HEK293 (cell line): Measurements from ENCODE around the gene FLT3LG.

Experiments used
- ATF2 ChIP-seq: fragments of 450-650 bp; formaldehyde crosslinking; IDR thresholded peaks from 2 replicates; pipeline ENCODE4 v1.5.1; 2016; ENCODE audit warnings: missing biosample characterization, missing genetic modification characterization, low read depth
- BCL11B ChIP-seq: fragments of 450-650 bp; formaldehyde crosslinking; IDR thresholded peaks from 2 replicates; pipeline ENCODE4 v1.5.1; 2016; ENCODE audit warnings: low read depth, missing biosample characterization, missing genetic modification characterization
- EGR2 ChIP-seq: fragments of 450-650 bp; formaldehyde crosslinking; IDR thresholded peaks from 2 replicates; pipeline ENCODE4 v1.5.1; 2016; ENCODE audit warnings: low read depth, missing biosample characterization, missing genetic modification characterization
- HOXC10 ChIP-seq: sonication (generic); formaldehyde crosslinking; IDR thresholded peaks from 2 replicates; pipeline ENCODE4 v1.8.1; 2023; ENCODE audit warnings: mild to moderate bottlenecking, missing genetic modification reagents
- KLF10 ChIP-seq: fragments of 450-650 bp; IDR thresholded peaks from 2 replicates; pipeline ENCODE4 v1.5.1; 2018; ENCODE audit warnings: missing biosample characterization, mild to moderate bottlenecking, missing genetic modification characterization
- KLF16 ChIP-seq: fragments of 450-650 bp; formaldehyde crosslinking; IDR thresholded peaks from 2 replicates; pipeline ENCODE4 v1.5.1; 2017; ENCODE audit warnings: missing biosample characterization, missing genetic modification characterization
- PBX3 ChIP-seq: sonication (generic); formaldehyde crosslinking; IDR thresholded peaks from 2 replicates; pipeline ENCODE4 v1.8.1; 2022; ENCODE audit warnings: mild to moderate bottlenecking, moderate library complexity, missing genetic modification reagents
- SCRT2 ChIP-seq: fragments of 450-650 bp; formaldehyde crosslinking; IDR thresholded peaks from 2 replicates; pipeline ENCODE4 v1.5.1; 2016; ENCODE audit warnings: missing biosample characterization, missing genetic modification characterization
- SP3 ChIP-seq: fragments of 450-650 bp; formaldehyde crosslinking; IDR thresholded peaks from 2 replicates; pipeline ENCODE4 v1.5.1; 2016; ENCODE audit warnings: missing biosample characterization, missing genetic modification characterization
- ZBTB1 ChIP-seq: fragments of 450-650 bp; formaldehyde crosslinking; IDR thresholded peaks from 2 replicates; pipeline ENCODE4 v1.5.1; 2016; ENCODE audit warnings: missing biosample characterization, missing genetic modification characterization
- ZBTB10 ChIP-seq: fragments of 450-650 bp; formaldehyde crosslinking; IDR thresholded peaks from 2 replicates; pipeline ENCODE4 v1.5.1; 2016; ENCODE audit warnings: missing biosample characterization, missing genetic modification characterization
- ZBTB21 ChIP-seq: fragments of 450-650 bp; formaldehyde crosslinking; IDR thresholded peaks from 2 replicates; pipeline ENCODE4 v1.5.1; 2017; ENCODE audit warnings: missing biosample characterization, missing genetic modification characterization
- ZEB2 ChIP-seq: fragments of 450-650 bp; formaldehyde crosslinking; IDR thresholded peaks from 2 replicates; pipeline ENCODE4 v1.5.1; 2016; ENCODE audit warnings: missing biosample characterization, missing genetic modification characterization
- ZFP41 ChIP-seq: fragments of 450-650 bp; formaldehyde crosslinking; IDR thresholded peaks from 2 replicates; pipeline ENCODE4 v1.5.1; 2016; ENCODE audit warnings: missing biosample characterization, missing genetic modification characterization, borderline replicate concordance
- ZNF174 ChIP-seq: fragments of 450-650 bp; formaldehyde crosslinking; IDR thresholded peaks from 2 replicates; pipeline ENCODE4 v1.5.0; 2017; ENCODE audit warnings: missing biosample characterization, mild to moderate bottlenecking, missing genetic modification characterization
- ZNF302 ChIP-seq: fragments of 450-650 bp; formaldehyde crosslinking; IDR thresholded peaks from 2 replicates; pipeline ENCODE4 v1.5.1; 2016; ENCODE audit warnings: missing biosample characterization, missing genetic modification characterization, low read depth
- ZNF510 ChIP-seq: fragments of 450-650 bp; formaldehyde crosslinking; IDR thresholded peaks from 2 replicates; pipeline ENCODE4 v1.5.1; 2018; ENCODE audit warnings: mild to moderate bottlenecking, missing genetic modification characterization, missing biosample characterization; ENCODE audit not compliant: insufficient replicate concordance
- ZNF777 ChIP-seq: fragments of 450-650 bp; formaldehyde crosslinking; IDR thresholded peaks from 2 replicates; pipeline ENCODE4 v1.5.1; 2017; ENCODE audit warnings: missing biosample characterization, missing genetic modification characterization, borderline replicate concordance
- ZXDB ChIP-seq: fragments of 450-650 bp; formaldehyde crosslinking; IDR thresholded peaks from 2 replicates; pipeline ENCODE4 v1.5.1; 2016; ENCODE audit warnings: missing biosample characterization, missing genetic modification characterization
- TF ChIP-seq, protein P1 (sequence below): IDR thresholded peaks from 2 replicates; pipeline ENCODE4 v1.6.1; 2011; ENCODE audit warnings: mild to moderate bottlenecking, low read depth, low read length, borderline replicate concordance
- TF ChIP-seq, protein P2 (sequence below): fragments of 450-650 bp; formaldehyde crosslinking; IDR thresholded peaks from 2 replicates; pipeline ENCODE4 v1.5.1; 2016; ENCODE audit warnings: missing biosample characterization, missing genetic modification characterization
- TF ChIP-seq, protein P3 (sequence below): fragments of 450-650 bp; formaldehyde crosslinking; IDR thresholded peaks from 2 replicates; pipeline ENCODE4 v1.5.1; 2016; ENCODE audit warnings: missing biosample characterization, missing genetic modification characterization

Gene FLT3LG

DNA sequence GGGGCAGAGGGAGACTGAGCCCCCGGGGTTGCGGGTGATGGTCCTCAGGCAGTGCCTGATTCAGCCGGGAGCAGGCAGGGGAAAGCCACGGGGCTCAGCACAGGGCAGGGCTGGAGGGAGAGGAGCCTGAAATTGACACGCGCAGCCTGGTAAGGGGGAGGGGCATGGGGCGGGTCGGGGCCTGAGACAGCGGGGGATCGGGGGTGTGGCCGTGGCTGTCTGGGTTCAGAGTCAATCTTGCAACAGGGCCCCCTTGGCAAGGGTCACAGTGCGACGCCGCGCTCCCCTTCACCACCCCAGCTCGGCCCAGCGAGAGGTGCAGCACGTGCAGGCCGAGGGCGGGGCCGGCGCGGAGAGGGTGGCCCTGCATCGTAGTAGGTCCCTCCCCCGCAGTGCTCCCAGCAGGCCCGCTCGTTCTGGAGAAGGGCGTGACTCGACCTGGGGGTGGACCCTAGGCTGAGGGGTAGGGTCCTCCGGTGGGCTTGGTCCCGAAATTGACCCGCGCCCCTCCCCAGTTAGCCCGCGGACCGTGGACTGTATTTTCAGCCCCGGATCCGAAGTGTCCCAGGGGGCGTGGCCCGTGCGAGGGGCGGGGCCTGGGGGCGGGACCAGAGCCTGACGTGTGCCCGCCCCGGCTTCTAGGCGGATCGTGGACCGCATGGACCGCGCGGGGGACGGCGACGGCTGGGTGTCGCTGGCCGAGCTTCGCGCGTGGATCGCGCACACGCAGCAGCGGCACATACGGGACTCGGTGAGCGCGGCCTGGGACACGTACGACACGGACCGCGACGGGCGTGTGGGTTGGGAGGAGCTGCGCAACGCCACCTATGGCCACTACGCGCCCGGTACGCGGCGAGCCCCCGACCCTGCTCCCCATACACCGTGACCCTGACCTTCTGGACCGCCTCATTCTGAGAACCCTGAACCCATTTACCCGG lies 59.8 kb downstream of the FLT3LG start (continued):
- TF ChIP-seq ZNF174 (tag by site-specific recombination) (no peak), ATF2 (tag by site-specific recombination) (no peak), EGR2 (tag by site-specific recombination) (peak; percentile 17; the same call in 1 of the 2 replicates), SP3 (tag by site-specific recombination) (peak; percentile 89), ZBTB1 (tag by site-specific recombination) (no peak), SCRT2 (tag by site-specific recombination) (0 out of 2 replicates have a peak, but pooled peaks have one; percentile 10), KLF10 (peak; percentile 59; the same call in 1 of the 2 replicates), KLF16 (tag by site-specific recombination) (peak; percentile 94), ZNF777 (tag by site-specific recombination) (no peak), ZXDB (tag by site-specific recombination) (0 out of 2 replicates have a peak, but pooled peaks have one; percentile 21), ZBTB21 (tag by site-specific recombination) (no peak), ZFP41 (no peak), PBX3 (CRISPR knock-in tag) (0 out of 2 replicates have a peak, but pooled peaks have one; percentile 21), BCL11B (no peak), ZNF302 (tag by site-specific recombination) (no peak), ZBTB10 (no peak), HOXC10 (no peak), ZNF510 (peak; percentile 68), ZEB2 (tag by site-specific recombination) (no peak)
- TF ChIP-seq, protein P1, sequence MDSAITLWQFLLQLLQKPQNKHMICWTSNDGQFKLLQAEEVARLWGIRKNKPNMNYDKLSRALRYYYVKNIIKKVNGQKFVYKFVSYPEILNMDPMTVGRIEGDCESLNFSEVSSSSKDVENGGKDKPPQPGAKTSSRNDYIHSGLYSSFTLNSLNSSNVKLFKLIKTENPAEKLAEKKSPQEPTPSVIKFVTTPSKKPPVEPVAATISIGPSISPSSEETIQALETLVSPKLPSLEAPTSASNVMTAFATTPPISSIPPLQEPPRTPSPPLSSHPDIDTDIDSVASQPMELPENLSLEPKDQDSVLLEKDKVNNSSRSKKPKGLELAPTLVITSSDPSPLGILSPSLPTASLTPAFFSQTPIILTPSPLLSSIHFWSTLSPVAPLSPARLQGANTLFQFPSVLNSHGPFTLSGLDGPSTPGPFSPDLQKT = no peak
- TF ChIP-seq, protein P2, sequence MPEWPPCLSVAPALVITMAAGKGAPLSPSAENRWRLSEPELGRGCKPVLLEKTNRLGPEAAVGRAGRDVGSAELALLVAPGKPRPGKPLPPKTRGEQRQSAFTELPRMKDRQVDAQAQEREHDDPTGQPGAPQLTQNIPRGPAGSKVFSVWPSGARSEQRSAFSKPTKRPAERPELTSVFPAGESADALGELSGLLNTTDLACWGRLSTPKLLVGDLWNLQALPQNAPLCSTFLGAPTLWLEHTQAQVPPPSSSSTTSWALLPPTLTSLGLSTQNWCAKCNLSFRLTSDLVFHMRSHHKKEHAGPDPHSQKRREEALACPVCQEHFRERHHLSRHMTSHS (tag by site-specific recombination) = no peak
- TF ChIP-seq, protein P3, sequence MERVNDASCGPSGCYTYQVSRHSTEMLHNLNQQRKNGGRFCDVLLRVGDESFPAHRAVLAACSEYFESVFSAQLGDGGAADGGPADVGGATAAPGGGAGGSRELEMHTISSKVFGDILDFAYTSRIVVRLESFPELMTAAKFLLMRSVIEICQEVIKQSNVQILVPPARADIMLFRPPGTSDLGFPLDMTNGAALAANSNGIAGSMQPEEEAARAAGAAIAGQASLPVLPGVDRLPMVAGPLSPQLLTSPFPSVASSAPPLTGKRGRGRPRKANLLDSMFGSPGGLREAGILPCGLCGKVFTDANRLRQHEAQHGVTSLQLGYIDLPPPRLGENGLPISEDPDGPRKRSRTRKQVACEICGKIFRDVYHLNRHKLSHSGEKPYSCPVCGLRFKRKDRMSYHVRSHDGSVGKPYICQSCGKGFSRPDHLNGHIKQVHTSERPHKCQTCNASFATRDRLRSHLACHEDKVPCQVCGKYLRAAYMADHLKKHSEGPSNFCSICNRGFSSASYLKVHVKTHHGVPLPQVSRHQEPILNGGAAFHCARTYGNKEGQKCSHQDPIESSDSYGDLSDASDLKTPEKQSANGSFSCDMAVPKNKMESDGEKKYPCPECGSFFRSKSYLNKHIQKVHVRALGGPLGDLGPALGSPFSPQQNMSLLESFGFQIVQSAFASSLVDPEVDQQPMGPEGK (tag by site-specific recombination) = no peak
